Keratinocyte (primary cell): ENCODE measurements around the gene DTNBP1. TPM values are rescaled to one million over a fixed set of nuclear protein-coding genes. Genes with fewer than 3 reads are reported as not detected.

Experiments used
- DNase-seq: peaks from one replicate; pipeline ENCODE4 v3.0.0-alpha.2; 2011; ENCODE audit warnings: low read depth, missing footprints, low spot score
- FAIRE-seq: peaks from 2 replicates; lab custom pipeline; 2011; peaks lifted over from hg19 to GRCh38; lab: Jason Lieb, UNC
- H2AFZ ChIP-seq: 2 replicates; pipeline ENCODE4 v1.6.0; 2012; ENCODE audit warnings: low read length, control low read depth, inconsistent platforms; ENCODE audit not compliant: control insufficient read depth
- H3K27ac ChIP-seq: 2 replicates; pipeline ENCODE4 v1.5.1; 2011; ENCODE audit warnings: low read length; ENCODE audit not compliant: control insufficient read depth, insufficient read depth
- H3K27me3 ChIP-seq: 3 replicates; pipeline ENCODE4 v1.6.0; 2011; ENCODE audit warnings: low read length; ENCODE audit not compliant: control insufficient read depth, insufficient read depth; ENCODE audit errors: extremely low read depth
- H3K36me3 ChIP-seq, 2 experiments: 2 replicates in 1 of 2; 3 replicates in 1 of 2; pipeline ENCODE4 v1.5.1; 2011; ENCODE audit warnings: low read length in 2 of 2, mild to moderate bottlenecking in 1 of 2; ENCODE audit not compliant: control insufficient read depth in 2 of 2, insufficient read depth in 2 of 2; ENCODE audit errors: extremely low read depth in 1 of 2
- H3K4me1 ChIP-seq: 3 replicates; pipeline ENCODE4 v1.5.1; 2011; ENCODE audit warnings: low read length; ENCODE audit not compliant: control insufficient read depth, insufficient read depth; ENCODE audit errors: extremely low read depth
- H3K4me2 ChIP-seq: 3 replicates; pipeline ENCODE4 v1.6.0; 2011; ENCODE audit warnings: low read depth, low read length; ENCODE audit not compliant: control insufficient read depth, insufficient read depth; ENCODE audit errors: extremely low read depth
- H3K4me3 ChIP-seq, 3 experiments: fragments of 200-600 bp in 1 of 3; sonication (generic) in 1 of 3; 2 replicates in 2 of 3; 3 replicates in 1 of 3; pipeline ENCODE4 v1.5.1; 2011 to 2016; ENCODE audit warnings: low read length in 3 of 3, mild to moderate bottlenecking in 3 of 3, control low read depth in 2 of 3, inconsistent platforms in 1 of 3, low read depth in 1 of 3, mixed read lengths in 1 of 3, mixed run types in 1 of 3, moderate library complexity in 1 of 3; ENCODE audit not compliant: control insufficient read depth in 2 of 3, insufficient read depth in 2 of 3; ENCODE audit errors: extremely low read depth in 1 of 3
- H3K79me2 ChIP-seq: 2 replicates; pipeline ENCODE4 v1.6.0; 2012; ENCODE audit warnings: low read length; ENCODE audit not compliant: control insufficient read depth, insufficient read depth
- H3K9ac ChIP-seq: 3 replicates; pipeline ENCODE4 v1.6.0; 2011; ENCODE audit warnings: low read length; ENCODE audit not compliant: control insufficient read depth, insufficient read depth; ENCODE audit errors: extremely low read depth
- H3K9me1 ChIP-seq: 3 replicates; pipeline ENCODE4 v1.6.0; 2011; ENCODE audit warnings: low read length; ENCODE audit not compliant: control insufficient read depth, insufficient read depth; ENCODE audit errors: extremely low read depth
- H3K9me3 ChIP-seq: 2 replicates; pipeline ENCODE4 v1.5.1; 2012; ENCODE audit warnings: low read depth, low read length; ENCODE audit not compliant: control insufficient read depth
- H4K20me1 ChIP-seq: 3 replicates; pipeline ENCODE4 v1.6.0; 2011; ENCODE audit warnings: low read length; ENCODE audit not compliant: control insufficient read depth, insufficient read depth; ENCODE audit errors: extremely low read depth
- CTCF ChIP-seq, 3 experiments: IDR thresholded peaks in 1 of 3; conservative IDR thresholded peaks in 1 of 3; optimal IDR thresholded peaks in 1 of 3; 2 replicates in 2 of 3; 3 replicates in 1 of 3; pipeline versions ENCODE3 to v1.5.1; 2011; ENCODE audit warnings: low read length in 3 of 3, mild to moderate bottlenecking in 3 of 3, moderate library complexity in 2 of 3, control low read depth in 1 of 3, inconsistent platforms in 1 of 3; ENCODE audit not compliant: insufficient read depth in 2 of 3; ENCODE audit errors: extremely low read depth in 1 of 3
- EZH2 ChIP-seq: IDR thresholded peaks from one replicate; pipeline ENCODE4 v1.6.1; 2012; ENCODE audit warnings: inconsistent platforms, mild to moderate bottlenecking, low read length, moderate library complexity
- dilution Hi-C: fragments of 300-500 bp; cut with MboI; formaldehyde crosslinking; loops from one replicate; pipeline ENCODE4 v1.7.0; 2020; ENCODE audit warnings: low sequenced_read_pairs; ENCODE audit not compliant: extremely low pct_ligation_motif_present
- polyA plus RNA-seq, 5 experiments: library from polyadenylated mRNA; depleted of rRNA in 3 of 5; stranded (reverse) in 3 of 5; stranded (forward) in 1 of 5; unstranded in 1 of 5; fragments of >200 nt; gene quantifications; 1 replicate in 1 of 5; 2 replicates in 3 of 5; 3 replicates in 1 of 5; pipeline versions ENCODE4 v1.2.1 to v1.2.3, GENCODE V29; 2011 to 2012; ENCODE audit warnings: missing spikeins in 2 of 5, low read depth in 1 of 5, low replicate concordance in 1 of 5

Gene DTNBP1
- polyA plus RNA-seq, 1 donor (not counting 4 experiments of a cell fraction or from before 2014, with no cell fraction given) = 11.5 TPM

- H3K9ac ChIP-seq = no peak overlapping the region
- no peak overlapping the region for H3K4me3 ChIP-seq
- no peaks in the 10 kb centered on the region for H3K27me3 ChIP-seq
- DNase-seq (no peak), FAIRE-seq (no peak)
- H4K20me1 ChIP-seq = no peaks in the 10 kb centered on the region
- H3K36me3 ChIP-seq = no peaks in the 10 kb centered on the region
- no peaks in the 10 kb centered on the region for H3K4me1 ChIP-seq
- H2AFZ ChIP-seq = no peak overlapping the region
- H3K9me3 ChIP-seq = no peaks in the 10 kb centered on the region
- H3K79me2 ChIP-seq = no peaks in the 10 kb centered on the region
- no peaks in the 10 kb centered on the region for H3K9me1 ChIP-seq
- H3K4me2 ChIP-seq = no peak overlapping the region
- dilution Hi-C loops = no loop called here
- TF ChIP-seq EZH2 (no peak), CTCF (optimal IDR thresholded peaks at IDR 0.05 in 1 of 3, IDR thresholded peaks at IDR 0.05 in 1 of 3, conservative IDR thresholded peaks at IDR 0.05 in 1 of 3; ENCODE audit: extremely low read depth in 1 of 3, insufficient read depth in 2 of 3, low read length in 3 of 3) (no peak)
- no peak overlapping the region for H3K27ac ChIP-seq
Measured at GRCh38 chr6:15577550-15578171, 85.2 kb downstream of the DTNBP1 start.

GRCh38 chr6:15577106-15577505 is 85.7 kb downstream of the DTNBP1 start:
- Histone ChIP-seq H3K9me3 (no peaks in the 10 kb centered on the region), H3K4me1 (no peaks in the 10 kb centered on the region), H3K9me1 (no peaks in the 10 kb centered on the region), H3K9ac (no peak overlapping the region), H3K36me3 (no peaks in the 10 kb centered on the region), H3K4me3 (no peak overlapping the region), H3K4me2 (no peak overlapping the region), H3K27me3 (no peaks in the 10 kb centered on the region), H3K27ac (no peak overlapping the region), H4K20me1 (no peaks in the 10 kb centered on the region), H3K79me2 (no peaks in the 10 kb centered on the region), H2AFZ (no peak overlapping the region)
- no peak for TF ChIP-seq CTCF (optimal IDR thresholded peaks at IDR 0.05 in 1 of 3, IDR thresholded peaks at IDR 0.05 in 1 of 3, conservative IDR thresholded peaks at IDR 0.05 in 1 of 3; ENCODE audit: extremely low read depth in 1 of 3, insufficient read depth in 2 of 3, low read length in 3 of 3)
- TF ChIP-seq EZH2 = no peak
- FAIRE-seq (no peak), DNase-seq (no peak)
- dilution Hi-C loops = no loop called here
